IMR-90 (cell line): Measurements from ENCODE around the gene ASGR2.

Experiments
- CHD1 ChIP-seq: IDR thresholded peaks from 2 replicates; pipeline ENCODE4 v1.6.1; 2012; ENCODE audit warnings: low read depth, low read length, improper control_type of control experiment
- POLR2A ChIP-seq: IDR thresholded peaks from 2 replicates; pipeline ENCODE4 v1.6.1; 2012; ENCODE audit warnings: mild to moderate bottlenecking, low read depth, low read length
- RAD21 ChIP-seq: IDR thresholded peaks from 2 replicates; pipeline ENCODE4 v1.6.1; 2012; ENCODE audit warnings: low read length, improper control_type of control experiment
- SMC3 ChIP-seq: fragments of 150-350 bp; IDR thresholded peaks from 2 replicates; pipeline ENCODE4 v1.6.1; 2016; ENCODE audit warnings: low read depth, mild to moderate bottlenecking, antibody characterized with exemption, low read length, moderate library complexity
- TF ChIP-seq, protein P1 (sequence below): conservative IDR thresholded peaks from 2 replicates; pipeline ENCODE4 v1.5.1; 2012; ENCODE audit warnings: mild to moderate bottlenecking, low read depth, low read length, improper control_type of control experiment

DNA sequence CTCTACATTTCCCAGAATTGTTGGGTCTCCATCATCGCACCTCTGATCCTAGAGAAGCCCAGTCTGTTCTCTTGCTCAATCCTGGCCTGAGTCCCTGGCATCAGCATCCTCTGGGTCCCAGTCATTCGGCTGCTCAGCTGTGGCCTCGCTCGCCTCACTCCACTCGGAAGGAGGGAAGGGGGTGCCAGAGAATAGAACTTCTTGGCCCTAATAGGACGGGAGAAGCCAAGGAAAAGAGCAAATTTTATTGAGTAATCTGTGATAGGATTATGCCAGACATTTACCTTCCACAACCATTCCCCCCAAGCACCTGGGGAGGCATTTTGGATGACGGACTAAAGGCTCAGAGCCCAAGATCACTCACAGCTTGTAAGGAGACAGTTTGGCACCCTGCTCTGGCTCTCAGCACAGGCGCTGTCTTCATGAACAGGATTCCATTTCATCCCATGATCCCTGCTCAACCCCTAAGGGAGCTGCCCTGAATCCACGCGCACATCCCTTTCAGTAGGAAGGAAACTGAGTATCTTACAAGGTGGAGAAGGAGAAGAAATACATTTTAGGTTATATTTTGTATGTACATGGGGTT, 34.1 kb downstream of the ASGR2 start:
- TF ChIP-seq RAD21 (no peak), CHD1 (no peak), POLR2A (no peak), SMC3 (no peak)
- TF ChIP-seq, protein P1, sequence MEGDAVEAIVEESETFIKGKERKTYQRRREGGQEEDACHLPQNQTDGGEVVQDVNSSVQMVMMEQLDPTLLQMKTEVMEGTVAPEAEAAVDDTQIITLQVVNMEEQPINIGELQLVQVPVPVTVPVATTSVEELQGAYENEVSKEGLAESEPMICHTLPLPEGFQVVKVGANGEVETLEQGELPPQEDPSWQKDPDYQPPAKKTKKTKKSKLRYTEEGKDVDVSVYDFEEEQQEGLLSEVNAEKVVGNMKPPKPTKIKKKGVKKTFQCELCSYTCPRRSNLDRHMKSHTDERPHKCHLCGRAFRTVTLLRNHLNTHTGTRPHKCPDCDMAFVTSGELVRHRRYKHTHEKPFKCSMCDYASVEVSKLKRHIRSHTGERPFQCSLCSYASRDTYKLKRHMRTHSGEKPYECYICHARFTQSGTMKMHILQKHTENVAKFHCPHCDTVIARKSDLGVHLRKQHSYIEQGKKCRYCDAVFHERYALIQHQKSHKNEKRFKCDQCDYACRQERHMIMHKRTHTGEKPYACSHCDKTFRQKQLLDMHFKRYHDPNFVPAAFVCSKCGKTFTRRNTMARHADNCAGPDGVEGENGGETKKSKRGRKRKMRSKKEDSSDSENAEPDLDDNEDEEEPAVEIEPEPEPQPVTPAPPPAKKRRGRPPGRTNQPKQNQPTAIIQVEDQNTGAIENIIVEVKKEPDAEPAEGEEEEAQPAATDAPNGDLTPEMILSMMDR: no peak
